H9 (cell line): ENCODE results near the gene SLC26A6. TPM values are rescaled to one million over a fixed set of nuclear protein-coding genes. Genes with fewer than 3 reads are reported as not detected.

Experiments used
- DNase-seq: peaks from one replicate; pipeline ENCODE4 v3.0.0-alpha.2; 2017
- H2AFZ ChIP-seq: one replicate; pipeline ENCODE4 v1.6.1; 2013; ENCODE audit warnings: mild to moderate bottlenecking, low read length, control low read depth, moderate library complexity
- H2AK5ac ChIP-seq: 2 replicates; pipeline ENCODE4 v1.6.1; 2013; ENCODE audit warnings: low read length, control low read depth, mixed read lengths; ENCODE audit not compliant: insufficient read length
- H2BK120ac ChIP-seq: one replicate; pipeline ENCODE4 v1.6.1; 2013; ENCODE audit warnings: low read depth, mild to moderate bottlenecking, low read length, control low read depth, inconsistent platforms; ENCODE audit not compliant: poor library complexity, severe bottlenecking
- H2BK12ac ChIP-seq: 2 replicates; pipeline ENCODE4 v1.6.1; 2013; ENCODE audit warnings: low read length, control low read depth, mixed read lengths, low read depth; ENCODE audit not compliant: insufficient read length
- H2BK15ac ChIP-seq: 2 replicates; pipeline ENCODE4 v1.6.1; 2013; ENCODE audit warnings: low read depth, low read length, control low read depth
- H2BK20ac ChIP-seq: one replicate; pipeline ENCODE4 v1.6.1; 2013; ENCODE audit warnings: low read depth, mild to moderate bottlenecking, low read length, control low read depth, inconsistent platforms; ENCODE audit not compliant: poor library complexity, severe bottlenecking
- H2BK5ac ChIP-seq: 2 replicates; pipeline ENCODE4 v1.6.1; 2013; ENCODE audit warnings: low read length, control low read depth, mixed read lengths; ENCODE audit not compliant: insufficient read length
- H3K14ac ChIP-seq: 2 replicates; pipeline ENCODE4 v1.6.1; 2013; ENCODE audit warnings: low read length, control low read depth; ENCODE audit not compliant: insufficient read depth
- H3K18ac ChIP-seq: 2 replicates; pipeline ENCODE4 v1.6.1; 2013; ENCODE audit warnings: low read depth, mild to moderate bottlenecking, mixed read lengths, low read length, control low read depth; ENCODE audit not compliant: insufficient read length
- H3K23ac ChIP-seq: 2 replicates; pipeline ENCODE4 v1.6.1; 2013; ENCODE audit warnings: low read length, control low read depth, mixed read lengths, low read depth; ENCODE audit not compliant: insufficient read length
- H3K23me2 ChIP-seq: 2 replicates; pipeline ENCODE4 v1.6.1; 2013; ENCODE audit warnings: low read depth, mild to moderate bottlenecking, mixed read lengths, low read length, control low read depth; ENCODE audit not compliant: insufficient read length, poor library complexity, severe bottlenecking
- H3K27ac ChIP-seq: 2 replicates; pipeline ENCODE4 v1.5.1; 2013; ENCODE audit warnings: low read length, control low read depth, mixed read lengths, low read depth; ENCODE audit not compliant: insufficient read length
- H3K27me3 ChIP-seq: 2 replicates; pipeline ENCODE4 v1.6.1; 2013; ENCODE audit warnings: low read length, control low read depth, inconsistent platforms; ENCODE audit not compliant: insufficient read depth
- H3K4ac ChIP-seq: 2 replicates; pipeline ENCODE4 v1.6.1; 2013; ENCODE audit warnings: low read depth, mild to moderate bottlenecking, control low read depth, inconsistent platforms, low read length, moderate library complexity
- H3K4me1 ChIP-seq: 2 replicates; pipeline ENCODE4 v1.6.1; 2013; ENCODE audit warnings: low read length, control low read depth, inconsistent platforms; ENCODE audit not compliant: insufficient read depth
- H3K4me2 ChIP-seq: 2 replicates; pipeline ENCODE4 v1.6.1; 2013; ENCODE audit warnings: low read length, control low read depth, mixed read lengths; ENCODE audit not compliant: insufficient read length, insufficient read depth
- H3K56ac ChIP-seq: 2 replicates; pipeline ENCODE4 v1.6.1; 2013; ENCODE audit warnings: low read depth, mild to moderate bottlenecking, mixed read lengths, low read length, control low read depth; ENCODE audit not compliant: insufficient read length
- H3K79me1 ChIP-seq: 2 replicates; pipeline ENCODE4 v1.6.1; 2013; ENCODE audit warnings: low read depth, mild to moderate bottlenecking, moderate library complexity, low read length, control low read depth, inconsistent platforms; ENCODE audit not compliant: insufficient read depth, poor library complexity, severe bottlenecking
- H3K79me2 ChIP-seq: 2 replicates; pipeline ENCODE4 v1.6.1; 2013; ENCODE audit warnings: low read length, control low read depth, inconsistent platforms; ENCODE audit not compliant: insufficient read depth
- H3K9ac ChIP-seq: 2 replicates; pipeline ENCODE4 v1.6.1; 2013; ENCODE audit warnings: low read length, control low read depth, mixed read lengths; ENCODE audit not compliant: insufficient read length; ENCODE audit errors: extremely low read depth
- H3K9me3 ChIP-seq: one replicate; pipeline ENCODE4 v1.6.1; 2013; ENCODE audit warnings: low read depth, low read length, inconsistent platforms; ENCODE audit not compliant: control insufficient read depth
- H3T11ph ChIP-seq: one replicate; pipeline ENCODE4 v1.6.1; 2013; ENCODE audit warnings: mild to moderate bottlenecking, low read length, control low read depth, inconsistent platforms
- H4K20me1 ChIP-seq: one replicate; pipeline ENCODE4 v1.6.1; 2013; ENCODE audit not compliant: control insufficient read depth, insufficient read length, insufficient read depth
- H4K5ac ChIP-seq: 2 replicates; pipeline ENCODE4 v1.6.1; 2013; ENCODE audit warnings: low read depth, mild to moderate bottlenecking, mixed read lengths, low read length, control low read depth; ENCODE audit not compliant: insufficient read length
- H4K8ac ChIP-seq: replicated peaks from 2 replicates; pipeline ENCODE4 v1.6.1; 2013; ENCODE audit warnings: low read length, control low read depth, mixed read lengths, low read depth; ENCODE audit not compliant: insufficient read length
- H4K91ac ChIP-seq: 2 replicates; pipeline ENCODE4 v1.6.1; 2013; ENCODE audit warnings: low read depth, mild to moderate bottlenecking, moderate library complexity, mixed read lengths, low read length, control low read depth; ENCODE audit not compliant: insufficient read length
- H3K27ac Mint-ChIP-seq, 3 experiments: 2 replicates in 2 of 3; 3 replicates in 1 of 3; pipeline ENCODE4 v1.8.0; 2020 to 2021; ENCODE audit warnings: mixed read lengths in 3 of 3, mild to moderate bottlenecking in 1 of 3, moderate library complexity in 1 of 3
- H3K27me3 Mint-ChIP-seq: 2 replicates; pipeline ENCODE4 v1.8.0; 2021; ENCODE audit warnings: low read depth, mild to moderate bottlenecking, moderate library complexity, mixed read lengths
- H3K36me3 Mint-ChIP-seq, 3 experiments: 2 replicates in 2 of 3; 3 replicates in 1 of 3; pipeline ENCODE4 v1.8.0; 2020 to 2021; ENCODE audit warnings: low read depth in 3 of 3, mixed read lengths in 3 of 3; ENCODE audit not compliant: insufficient read depth in 1 of 3
- H3K4me1 Mint-ChIP-seq, 2 experiments: 2 replicates each; pipeline ENCODE4 v1.8.0; 2020; ENCODE audit warnings: mixed read lengths in 2 of 2
- H3K4me3 Mint-ChIP-seq, 2 experiments: 2 replicates in 1 of 2; 3 replicates in 1 of 2; pipeline ENCODE4 v1.8.0; 2020 to 2021; ENCODE audit warnings: mild to moderate bottlenecking in 2 of 2, mixed read lengths in 2 of 2, moderate library complexity in 1 of 2
- H3K9me3 Mint-ChIP-seq, 2 experiments: 2 replicates in 1 of 2; 3 replicates in 1 of 2; pipeline ENCODE4 v1.8.0; 2020; ENCODE audit warnings: mild to moderate bottlenecking in 2 of 2, mixed read lengths in 2 of 2, moderate library complexity in 1 of 2
- CTCF ChIP-seq: fragments of 200-600 bp; sonication (generic); conservative IDR thresholded peaks from 3 replicates; pipeline ENCODE4 v1.8.0; 2021; ENCODE audit warnings: antibody characterized with exemption, mild to moderate bottlenecking
- WGBS: extraction: QIAGEN DNeasy Blood & Tissue Kit; methylation state at CpG from one replicate; pipeline ENCODE4 v1.1.7; 2013; ENCODE audit warnings: missing lambda C conversion rate, low lambda C conversion rate, mixed read lengths; ENCODE audit not compliant: insufficient read length; ENCODE audit errors: extremely low coverage; 5-methylcytosine and 5-hydroxymethylcytosine counted together
- total RNA-seq: library from RNA; stranded (reverse); gene quantifications from 2 replicates; pipeline ENCODE4 v1.2.1, GENCODE V29; 2021

SLC26A6 gene
- total RNA-seq, 1 experiment from 2014 or later, result 61.3 TPM

GRCh38 chr3:48597408-48597800 is 37.9 kb downstream of the SLC26A6 start:
- no peaks in the 10 kb centered on the region for H3K27me3 ChIP-seq
- no peak overlapping the region for H3K9ac ChIP-seq
- TF ChIP-seq CTCF, result no peak
- H4K5ac ChIP-seq, result no peak overlapping the region
- no peaks in the 10 kb centered on the region for H3K79me2 ChIP-seq
- no peaks in the 10 kb centered on the region for H3K9me3 ChIP-seq
- no peak overlapping the region for H3K4ac ChIP-seq
- no peak for DNase-seq
- H3K56ac ChIP-seq, result no peak overlapping the region
- H4K20me1 ChIP-seq, result no peaks in the 10 kb centered on the region
- H3K4me2 ChIP-seq, result no peak overlapping the region
- no peak overlapping the region for H3K27ac ChIP-seq
- no peak overlapping the region for H3K18ac ChIP-seq
- H2BK15ac ChIP-seq, result no peak overlapping the region
- no peak overlapping the region for H2BK120ac ChIP-seq
- no peak overlapping the region for H3T11ph ChIP-seq
- no peaks in the 10 kb centered on the region for H3K23me2 ChIP-seq
- H3K79me1 ChIP-seq, result no peaks in the 10 kb centered on the region
- no peaks in the 10 kb centered on the region for H3K4me1 ChIP-seq
- no peak overlapping the region for H3K14ac ChIP-seq
- Mint-ChIP-seq H3K27me3 (peaks cover 4% of the 10 kb centered on the region; the same call in 1 of the 2 replicates), H3K27ac (peak overlapping the region in 2 of 3 experiments; percentile 73 to 89; a peak in 4 of 7 replicates), H3K4me1 (peaks cover 12 to 21% of the 10 kb centered on the region in 2 experiments), H3K9me3 (no peaks in the 10 kb centered on the region), H3K36me3 (peaks cover 34 to 57% (median 35%) of the 10 kb centered on the region in 3 experiments), H3K4me3 (no peak overlapping the region)
- H2AK5ac ChIP-seq, result no peak overlapping the region
- no peak overlapping the region for H3K23ac ChIP-seq
- no peak overlapping the region for H4K8ac ChIP-seq
- H2AFZ ChIP-seq, result no peak overlapping the region
- no peak overlapping the region for H2BK12ac ChIP-seq
- WGBS, result no CpG with 5 or more reads among the region's 6 CpGs
- H2BK20ac ChIP-seq, result no peak overlapping the region
- no peak overlapping the region for H2BK5ac ChIP-seq
- H4K91ac ChIP-seq, result no peak overlapping the region
